MM.1S (cell line): Measurements from ENCODE around the gene CBARP.

ENCODE experiments used
- CTCF ChIP-seq: fragments of 300-600 bp; sonication (generic); IDR thresholded peaks from 2 replicates; pipeline ENCODE4 v1.5.1; 2016; ENCODE audit warnings: antibody characterized with exemption, low read length, mixed read lengths
- EZH2phosphoT487 ChIP-seq: fragments of 300-600 bp; sonication (generic); IDR thresholded peaks from 2 replicates; pipeline ENCODE4 v1.6.1; 2018; ENCODE audit warnings: antibody characterized with exemption, low read length

GRCh38 chr19:1282588-1283206 is 44.9 kb upstream of the CBARP start:
- TF ChIP-seq CTCF (no peak), EZH2phosphoT487 (no peak)
